Type B pancreatic cell (in vitro differentiated cells): Measurements from ENCODE around the gene RACGAP1. TPM values are rescaled to one million over a fixed set of nuclear protein-coding genes. Genes with fewer than 3 reads are reported as not detected.

Experiments used
- DNase-seq: peaks from one replicate; pipeline ENCODE4 v3.0.0; 2021; ENCODE audit warnings: mixed read lengths; ENCODE audit not compliant: unreplicated experiment; ENCODE audit errors: extremely low spot score
- H3K27ac Mint-ChIP-seq: 2 replicates; pipeline ENCODE4 v1.8.0; 2021; ENCODE audit warnings: mild to moderate bottlenecking, mixed read lengths
- H3K27me3 Mint-ChIP-seq: 2 replicates; pipeline ENCODE4 v1.8.0; 2021; ENCODE audit warnings: mixed read lengths
- H3K36me3 Mint-ChIP-seq: 2 replicates; pipeline ENCODE4 v1.8.0; 2021; ENCODE audit warnings: mixed read lengths
- H3K4me1 Mint-ChIP-seq: one replicate; pipeline ENCODE4 v1.8.0; 2021; ENCODE audit warnings: mixed read lengths; ENCODE audit not compliant: unreplicated experiment
- H3K4me3 Mint-ChIP-seq: 2 replicates; pipeline ENCODE4 v1.8.0; 2021; ENCODE audit warnings: mild to moderate bottlenecking, mixed read lengths
- H3K9me3 Mint-ChIP-seq: 2 replicates; pipeline ENCODE4 v1.8.0; 2021; ENCODE audit warnings: mixed read lengths
- total RNA-seq: library from RNA; stranded (reverse); gene quantifications from 2 replicates; pipeline ENCODE4 v1.2.1, GENCODE V29; 2021; ENCODE audit warnings: low replicate concordance
- TF ChIP-seq, protein P1 (sequence below): fragments of 200-600 bp; sonication (generic); conservative IDR thresholded peaks from 2 replicates; pipeline ENCODE4 v1.5.0; 2021; ENCODE audit warnings: antibody characterized with exemption, mild to moderate bottlenecking

Gene RACGAP1
- total RNA-seq, 1 donor from 2014 or later: 70.6 TPM

DNA sequence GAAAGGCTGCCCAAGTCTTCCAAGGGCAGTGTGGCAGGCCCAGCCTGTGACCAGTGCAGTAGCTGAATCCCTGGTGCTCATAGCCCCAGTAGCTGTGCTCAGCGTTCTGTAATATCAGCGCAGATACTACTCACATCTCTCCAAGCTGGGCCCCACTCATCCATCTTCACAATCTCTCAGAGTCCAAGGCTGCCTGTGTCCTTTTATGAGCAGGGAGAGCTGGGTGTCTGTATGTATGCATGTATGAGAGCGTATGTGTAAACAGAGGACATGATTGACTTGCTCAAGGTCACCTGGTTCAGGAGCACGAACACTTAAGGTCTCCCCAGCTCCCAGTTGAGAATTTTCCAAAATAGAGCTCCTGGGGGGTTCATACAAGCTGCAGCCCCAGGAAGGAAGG, 47.2 kb downstream of the RACGAP1 start:
- Mint-ChIP-seq H3K4me1 (peaks cover 42% of the 10 kb centered on the region), H3K27ac (no peak overlapping the region), H3K9me3 (no peaks in the 10 kb centered on the region), H3K4me3 (peak overlapping the region; percentile 4), H3K27me3 (no peaks in the 10 kb centered on the region), H3K36me3 (no peaks in the 10 kb centered on the region)
- DNase-seq: no peak
- TF ChIP-seq, protein P1, sequence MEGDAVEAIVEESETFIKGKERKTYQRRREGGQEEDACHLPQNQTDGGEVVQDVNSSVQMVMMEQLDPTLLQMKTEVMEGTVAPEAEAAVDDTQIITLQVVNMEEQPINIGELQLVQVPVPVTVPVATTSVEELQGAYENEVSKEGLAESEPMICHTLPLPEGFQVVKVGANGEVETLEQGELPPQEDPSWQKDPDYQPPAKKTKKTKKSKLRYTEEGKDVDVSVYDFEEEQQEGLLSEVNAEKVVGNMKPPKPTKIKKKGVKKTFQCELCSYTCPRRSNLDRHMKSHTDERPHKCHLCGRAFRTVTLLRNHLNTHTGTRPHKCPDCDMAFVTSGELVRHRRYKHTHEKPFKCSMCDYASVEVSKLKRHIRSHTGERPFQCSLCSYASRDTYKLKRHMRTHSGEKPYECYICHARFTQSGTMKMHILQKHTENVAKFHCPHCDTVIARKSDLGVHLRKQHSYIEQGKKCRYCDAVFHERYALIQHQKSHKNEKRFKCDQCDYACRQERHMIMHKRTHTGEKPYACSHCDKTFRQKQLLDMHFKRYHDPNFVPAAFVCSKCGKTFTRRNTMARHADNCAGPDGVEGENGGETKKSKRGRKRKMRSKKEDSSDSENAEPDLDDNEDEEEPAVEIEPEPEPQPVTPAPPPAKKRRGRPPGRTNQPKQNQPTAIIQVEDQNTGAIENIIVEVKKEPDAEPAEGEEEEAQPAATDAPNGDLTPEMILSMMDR: no peak

DNA sequence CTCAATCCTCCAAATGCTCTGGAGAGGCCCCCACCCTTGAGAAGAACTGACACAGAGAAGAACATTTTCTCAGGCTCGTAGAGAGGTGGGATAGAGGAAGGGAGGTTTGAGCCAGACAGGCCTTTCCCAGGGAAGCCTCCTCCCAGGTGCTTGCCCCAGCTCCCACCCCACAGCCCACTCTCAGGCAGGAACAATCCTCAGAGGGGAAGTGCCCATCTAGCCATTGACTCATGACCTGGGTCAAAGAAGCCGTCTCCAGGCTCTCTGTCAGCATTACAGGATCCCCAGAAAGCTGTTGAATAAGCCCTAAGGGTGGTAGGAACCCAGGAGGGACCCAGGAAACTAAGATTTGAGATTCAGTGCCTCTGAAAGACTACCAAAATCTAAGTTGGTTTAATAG, 48.7 kb downstream of the RACGAP1 start:
- TF ChIP-seq, protein P1: no peak
- Mint-ChIP-seq H3K9me3 (no peaks in the 10 kb centered on the region), H3K27ac (no peak overlapping the region), H3K36me3 (no peaks in the 10 kb centered on the region), H3K27me3 (no peaks in the 10 kb centered on the region), H3K4me3 (no peak overlapping the region), H3K4me1 (peaks cover 33% of the 10 kb centered on the region)
- no peak for DNase-seq

- Mint-ChIP-seq H3K4me3 (no peak overlapping the region), H3K27ac (no peak overlapping the region), H3K27me3 (no peaks in the 10 kb centered on the region), H3K9me3 (no peaks in the 10 kb centered on the region), H3K4me1 (peaks cover 22% of the 10 kb centered on the region), H3K36me3 (no peaks in the 10 kb centered on the region)
- TF ChIP-seq, protein P1: no peak
- DNase-seq: no peak
These were observed 50.0 kb downstream of the RACGAP1 start for GRCh38 chr12:49975318-49975761.

DNA sequence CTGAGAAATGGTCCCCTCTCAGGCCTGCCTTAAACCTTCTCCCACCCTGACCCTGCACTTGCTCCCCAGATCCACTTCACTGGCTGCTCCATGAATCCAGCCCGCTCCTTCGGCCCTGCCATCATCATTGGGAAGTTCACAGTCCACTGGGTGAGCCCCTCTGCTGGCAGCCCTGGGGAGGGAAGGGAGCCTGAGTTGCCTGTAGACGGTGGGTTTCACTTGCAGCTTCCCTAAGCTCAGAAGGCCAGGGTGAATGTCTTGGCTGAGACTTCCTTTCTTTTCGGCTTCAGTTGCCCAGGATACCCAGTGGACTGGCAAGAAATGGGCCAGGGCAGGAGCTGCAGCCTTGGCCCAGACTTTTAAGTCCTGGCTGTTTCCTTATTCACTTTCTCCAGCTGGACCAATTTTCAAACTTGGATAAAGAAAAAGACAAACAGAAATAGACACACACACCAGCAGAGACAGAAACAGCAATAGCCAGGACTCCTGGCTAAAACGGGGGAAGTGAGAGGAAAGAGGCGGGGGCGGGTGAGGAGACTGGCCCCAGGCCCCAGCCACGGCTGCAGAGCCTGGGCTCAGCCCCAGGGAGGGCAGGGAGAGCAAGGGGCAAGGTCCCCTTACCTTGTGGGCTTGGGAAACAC, 50.5 kb downstream of the RACGAP1 start:
- peaks cover 18% of the 10 kb centered on the region for H3K4me1 Mint-ChIP-seq
- H3K27ac Mint-ChIP-seq: no peak overlapping the region
- no peak overlapping the region for H3K4me3 Mint-ChIP-seq
- no peaks in the 10 kb centered on the region for H3K36me3 Mint-ChIP-seq
- no peaks in the 10 kb centered on the region for H3K27me3 Mint-ChIP-seq
- no peak for DNase-seq
- no peaks in the 10 kb centered on the region for H3K9me3 Mint-ChIP-seq
- TF ChIP-seq, protein P1: no peak

GRCh38 chr12:49974231-49974675, 51.0 kb downstream of the RACGAP1 start:
- no peak for DNase-seq
- TF ChIP-seq, protein P1: peak; percentile 64
- H3K4me1 Mint-ChIP-seq: peaks cover 13% of the 10 kb centered on the region
- H3K27ac Mint-ChIP-seq: no peak overlapping the region
- H3K9me3 Mint-ChIP-seq: no peaks in the 10 kb centered on the region
- H3K36me3 Mint-ChIP-seq: no peaks in the 10 kb centered on the region
- H3K4me3 Mint-ChIP-seq: no peak overlapping the region
- no peaks in the 10 kb centered on the region for H3K27me3 Mint-ChIP-seq
